H9 (cell line): ENCODE results near the gene CCR1. TPM values are rescaled to one million over a fixed set of nuclear protein-coding genes. Genes with fewer than 3 reads are reported as not detected.

Experiments used
- DNase-seq: peaks from one replicate; pipeline ENCODE4 v3.0.0-alpha.2; 2017
- H2AFZ ChIP-seq: one replicate; pipeline ENCODE4 v1.6.1; 2013; ENCODE audit warnings: mild to moderate bottlenecking, low read length, control low read depth, moderate library complexity
- H2AK5ac ChIP-seq: 2 replicates; pipeline ENCODE4 v1.6.1; 2013; ENCODE audit warnings: low read length, control low read depth, mixed read lengths; ENCODE audit not compliant: insufficient read length
- H2BK120ac ChIP-seq: one replicate; pipeline ENCODE4 v1.6.1; 2013; ENCODE audit warnings: low read depth, mild to moderate bottlenecking, low read length, control low read depth, inconsistent platforms; ENCODE audit not compliant: poor library complexity, severe bottlenecking
- H2BK12ac ChIP-seq: 2 replicates; pipeline ENCODE4 v1.6.1; 2013; ENCODE audit warnings: low read length, control low read depth, mixed read lengths, low read depth; ENCODE audit not compliant: insufficient read length
- H2BK15ac ChIP-seq: 2 replicates; pipeline ENCODE4 v1.6.1; 2013; ENCODE audit warnings: low read depth, low read length, control low read depth
- H2BK20ac ChIP-seq: one replicate; pipeline ENCODE4 v1.6.1; 2013; ENCODE audit warnings: low read depth, mild to moderate bottlenecking, low read length, control low read depth, inconsistent platforms; ENCODE audit not compliant: poor library complexity, severe bottlenecking
- H2BK5ac ChIP-seq: 2 replicates; pipeline ENCODE4 v1.6.1; 2013; ENCODE audit warnings: low read length, control low read depth, mixed read lengths; ENCODE audit not compliant: insufficient read length
- H3K14ac ChIP-seq: 2 replicates; pipeline ENCODE4 v1.6.1; 2013; ENCODE audit warnings: low read length, control low read depth; ENCODE audit not compliant: insufficient read depth
- H3K18ac ChIP-seq: 2 replicates; pipeline ENCODE4 v1.6.1; 2013; ENCODE audit warnings: low read depth, mild to moderate bottlenecking, mixed read lengths, low read length, control low read depth; ENCODE audit not compliant: insufficient read length
- H3K23ac ChIP-seq: 2 replicates; pipeline ENCODE4 v1.6.1; 2013; ENCODE audit warnings: low read length, control low read depth, mixed read lengths, low read depth; ENCODE audit not compliant: insufficient read length
- H3K23me2 ChIP-seq: 2 replicates; pipeline ENCODE4 v1.6.1; 2013; ENCODE audit warnings: low read depth, mild to moderate bottlenecking, mixed read lengths, low read length, control low read depth; ENCODE audit not compliant: insufficient read length, poor library complexity, severe bottlenecking
- H3K27ac ChIP-seq: 2 replicates; pipeline ENCODE4 v1.5.1; 2013; ENCODE audit warnings: low read length, control low read depth, mixed read lengths, low read depth; ENCODE audit not compliant: insufficient read length
- H3K27me3 ChIP-seq: 2 replicates; pipeline ENCODE4 v1.6.1; 2013; ENCODE audit warnings: low read length, control low read depth, inconsistent platforms; ENCODE audit not compliant: insufficient read depth
- H3K4ac ChIP-seq: 2 replicates; pipeline ENCODE4 v1.6.1; 2013; ENCODE audit warnings: low read depth, mild to moderate bottlenecking, control low read depth, inconsistent platforms, low read length, moderate library complexity
- H3K4me1 ChIP-seq: 2 replicates; pipeline ENCODE4 v1.6.1; 2013; ENCODE audit warnings: low read length, control low read depth, inconsistent platforms; ENCODE audit not compliant: insufficient read depth
- H3K4me2 ChIP-seq: 2 replicates; pipeline ENCODE4 v1.6.1; 2013; ENCODE audit warnings: low read length, control low read depth, mixed read lengths; ENCODE audit not compliant: insufficient read length, insufficient read depth
- H3K56ac ChIP-seq: 2 replicates; pipeline ENCODE4 v1.6.1; 2013; ENCODE audit warnings: low read depth, mild to moderate bottlenecking, mixed read lengths, low read length, control low read depth; ENCODE audit not compliant: insufficient read length
- H3K79me1 ChIP-seq: 2 replicates; pipeline ENCODE4 v1.6.1; 2013; ENCODE audit warnings: low read depth, mild to moderate bottlenecking, moderate library complexity, low read length, control low read depth, inconsistent platforms; ENCODE audit not compliant: insufficient read depth, poor library complexity, severe bottlenecking
- H3K79me2 ChIP-seq: 2 replicates; pipeline ENCODE4 v1.6.1; 2013; ENCODE audit warnings: low read length, control low read depth, inconsistent platforms; ENCODE audit not compliant: insufficient read depth
- H3K9ac ChIP-seq: 2 replicates; pipeline ENCODE4 v1.6.1; 2013; ENCODE audit warnings: low read length, control low read depth, mixed read lengths; ENCODE audit not compliant: insufficient read length; ENCODE audit errors: extremely low read depth
- H3K9me3 ChIP-seq: one replicate; pipeline ENCODE4 v1.6.1; 2013; ENCODE audit warnings: low read depth, low read length, inconsistent platforms; ENCODE audit not compliant: control insufficient read depth
- H3T11ph ChIP-seq: one replicate; pipeline ENCODE4 v1.6.1; 2013; ENCODE audit warnings: mild to moderate bottlenecking, low read length, control low read depth, inconsistent platforms
- H4K20me1 ChIP-seq: one replicate; pipeline ENCODE4 v1.6.1; 2013; ENCODE audit not compliant: control insufficient read depth, insufficient read length, insufficient read depth
- H4K5ac ChIP-seq: 2 replicates; pipeline ENCODE4 v1.6.1; 2013; ENCODE audit warnings: low read depth, mild to moderate bottlenecking, mixed read lengths, low read length, control low read depth; ENCODE audit not compliant: insufficient read length
- H4K8ac ChIP-seq: replicated peaks from 2 replicates; pipeline ENCODE4 v1.6.1; 2013; ENCODE audit warnings: low read length, control low read depth, mixed read lengths, low read depth; ENCODE audit not compliant: insufficient read length
- H4K91ac ChIP-seq: 2 replicates; pipeline ENCODE4 v1.6.1; 2013; ENCODE audit warnings: low read depth, mild to moderate bottlenecking, moderate library complexity, mixed read lengths, low read length, control low read depth; ENCODE audit not compliant: insufficient read length
- H3K27ac Mint-ChIP-seq, 3 experiments: 2 replicates in 2 of 3; 3 replicates in 1 of 3; pipeline ENCODE4 v1.8.0; 2020 to 2021; ENCODE audit warnings: mixed read lengths in 3 of 3, mild to moderate bottlenecking in 1 of 3, moderate library complexity in 1 of 3
- H3K27me3 Mint-ChIP-seq: 2 replicates; pipeline ENCODE4 v1.8.0; 2021; ENCODE audit warnings: low read depth, mild to moderate bottlenecking, moderate library complexity, mixed read lengths
- H3K36me3 Mint-ChIP-seq, 3 experiments: 2 replicates in 2 of 3; 3 replicates in 1 of 3; pipeline ENCODE4 v1.8.0; 2020 to 2021; ENCODE audit warnings: low read depth in 3 of 3, mixed read lengths in 3 of 3; ENCODE audit not compliant: insufficient read depth in 1 of 3
- H3K4me1 Mint-ChIP-seq, 2 experiments: 2 replicates each; pipeline ENCODE4 v1.8.0; 2020; ENCODE audit warnings: mixed read lengths in 2 of 2
- H3K4me3 Mint-ChIP-seq, 2 experiments: 2 replicates in 1 of 2; 3 replicates in 1 of 2; pipeline ENCODE4 v1.8.0; 2020 to 2021; ENCODE audit warnings: mild to moderate bottlenecking in 2 of 2, mixed read lengths in 2 of 2, moderate library complexity in 1 of 2
- H3K9me3 Mint-ChIP-seq, 2 experiments: 2 replicates in 1 of 2; 3 replicates in 1 of 2; pipeline ENCODE4 v1.8.0; 2020; ENCODE audit warnings: mild to moderate bottlenecking in 2 of 2, mixed read lengths in 2 of 2, moderate library complexity in 1 of 2
- CTCF ChIP-seq: fragments of 200-600 bp; sonication (generic); conservative IDR thresholded peaks from 3 replicates; pipeline ENCODE4 v1.8.0; 2021; ENCODE audit warnings: antibody characterized with exemption, mild to moderate bottlenecking
- WGBS: extraction: QIAGEN DNeasy Blood & Tissue Kit; methylation state at CpG from one replicate; pipeline ENCODE4 v1.1.7; 2013; ENCODE audit warnings: missing lambda C conversion rate, low lambda C conversion rate, mixed read lengths; ENCODE audit not compliant: insufficient read length; ENCODE audit errors: extremely low coverage; 5-methylcytosine and 5-hydroxymethylcytosine counted together
- total RNA-seq: library from RNA; stranded (reverse); gene quantifications from 2 replicates; pipeline ENCODE4 v1.2.1, GENCODE V29; 2021

CCR1 gene
- total RNA-seq, 1 experiment from 2014 or later: not detected

GRCh38 chr3:46239301-46239938 lies 31.3 kb upstream of the CCR1 start:
- peaks cover 1% of the 10 kb centered on the region; the same call in 1 of the 2 replicates for H3K27me3 Mint-ChIP-seq
- H4K20me1 ChIP-seq: no peaks in the 10 kb centered on the region
- DNase-seq: peak; percentile 38

More at GRCh38 chr3:46239301-46239938, 31.3 kb upstream of the CCR1 start:
- H3K23me2 ChIP-seq: no peaks in the 10 kb centered on the region
- H3K23ac ChIP-seq: no peak overlapping the region
- H4K5ac ChIP-seq: no peak overlapping the region
- no peak overlapping the region for H2AFZ ChIP-seq
- H3K4ac ChIP-seq: no peak overlapping the region
- no peaks in the 10 kb centered on the region for H3K9me3 ChIP-seq
- peak overlapping the region; percentile 12 for H3T11ph ChIP-seq
- no peaks in the 10 kb centered on the region for H3K27me3 ChIP-seq
- H3K14ac ChIP-seq: no peak overlapping the region
- Mint-ChIP-seq H3K9me3 (no peaks in the 10 kb centered on the region; a peak in 1 of 5 replicates), H3K4me1 (peaks cover 13 to 19% of the 10 kb centered on the region in 2 experiments), H3K27ac (no peak overlapping the region), H3K36me3 (no peaks in the 10 kb centered on the region), H3K4me3 (no peak overlapping the region)
- H4K91ac ChIP-seq: no peak overlapping the region
- no peak overlapping the region for H3K18ac ChIP-seq
- H4K8ac ChIP-seq: no peak overlapping the region
- H2BK5ac ChIP-seq: no peak overlapping the region
- peaks cover 7% of the 10 kb centered on the region; the same call in 1 of the 2 replicates for H3K4me1 ChIP-seq
- no peak overlapping the region for H3K9ac ChIP-seq
- no peak overlapping the region for H2BK120ac ChIP-seq
- H2BK20ac ChIP-seq: no peak overlapping the region
- H3K56ac ChIP-seq: no peak overlapping the region
- no peaks in the 10 kb centered on the region for H3K79me1 ChIP-seq
- no peak overlapping the region for H2AK5ac ChIP-seq
- H3K79me2 ChIP-seq: no peaks in the 10 kb centered on the region
- no peak for TF ChIP-seq CTCF
- H3K4me2 ChIP-seq: no peak overlapping the region
- WGBS: no CpG with 5 or more reads among the region's 3 CpGs
- H2BK12ac ChIP-seq: no peak overlapping the region
- H3K27ac ChIP-seq: no peak overlapping the region
- H2BK15ac ChIP-seq: no peak overlapping the region
